Suppressor macrophage treated with lipopolysaccharide for 4 hours (primary cell): ENCODE data around the gene HECTD4.
"Not testable (repeated sequence)": the region's sequence is repeated elsewhere in the genome, so short reads cannot be mapped to it uniquely, and the experiment has no call there.

Source experiments
- DNase-seq: peaks from one replicate; pipeline ENCODE4 v3.0.0-alpha.2; 2020

The HECTD4 gene, protein sequence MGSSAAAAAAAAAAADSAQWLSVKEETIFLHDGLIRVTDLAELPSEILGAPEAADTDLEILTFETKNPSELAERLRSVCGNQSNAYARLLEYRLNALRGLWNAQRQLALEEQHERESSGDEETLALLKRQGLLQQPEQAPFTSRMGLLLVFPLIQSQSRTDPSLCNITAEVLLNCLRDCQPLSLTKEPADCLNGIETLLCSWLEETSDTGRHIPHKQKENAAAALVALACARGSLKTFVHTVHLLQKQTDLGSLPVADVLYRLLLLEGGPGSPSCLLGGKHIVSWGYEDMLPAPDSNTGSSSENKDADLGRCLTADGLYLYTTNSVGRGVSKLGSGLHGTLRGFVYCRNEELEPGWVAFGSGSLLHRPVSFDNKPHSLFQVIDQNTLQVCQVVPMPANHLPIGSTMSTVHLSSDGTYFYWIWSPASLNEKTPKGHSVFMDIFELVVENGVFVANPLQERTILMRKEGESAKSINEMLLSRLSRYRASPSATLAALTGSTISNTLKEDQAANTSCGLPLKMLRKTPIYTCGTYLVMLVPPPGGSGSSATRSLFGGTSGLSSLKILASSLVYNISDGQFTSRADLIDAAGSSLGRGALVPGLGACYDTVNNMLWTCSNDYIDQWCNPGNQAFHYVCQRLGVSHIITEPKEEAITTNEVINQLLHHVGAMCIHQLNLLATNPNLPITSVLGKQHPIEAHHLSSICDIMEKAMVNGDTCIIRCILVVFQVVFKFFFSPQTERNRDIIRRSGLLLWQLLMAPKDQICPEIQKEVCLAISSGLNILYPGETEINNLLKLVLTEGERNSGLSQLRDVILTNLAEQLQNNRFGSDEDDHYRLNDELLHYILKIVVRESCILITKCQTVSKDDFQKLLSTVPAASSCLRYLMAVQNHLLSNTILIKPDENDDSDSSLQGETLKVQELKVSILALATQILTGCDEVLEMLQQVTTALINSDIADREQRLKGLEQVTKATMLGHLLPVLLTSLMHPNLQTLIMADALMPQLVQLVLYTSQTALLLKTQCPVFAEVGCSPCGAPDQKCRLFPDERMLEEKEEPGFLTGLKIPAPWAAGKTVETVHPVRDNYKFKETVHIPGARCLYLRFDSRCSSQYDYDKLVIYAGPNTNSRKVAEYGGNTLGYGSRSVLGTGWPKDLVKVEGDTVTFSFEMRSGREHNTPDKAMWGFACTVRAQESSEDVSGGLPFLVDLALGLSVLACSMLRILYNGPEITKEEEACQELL (N-terminal part only)

DNA sequence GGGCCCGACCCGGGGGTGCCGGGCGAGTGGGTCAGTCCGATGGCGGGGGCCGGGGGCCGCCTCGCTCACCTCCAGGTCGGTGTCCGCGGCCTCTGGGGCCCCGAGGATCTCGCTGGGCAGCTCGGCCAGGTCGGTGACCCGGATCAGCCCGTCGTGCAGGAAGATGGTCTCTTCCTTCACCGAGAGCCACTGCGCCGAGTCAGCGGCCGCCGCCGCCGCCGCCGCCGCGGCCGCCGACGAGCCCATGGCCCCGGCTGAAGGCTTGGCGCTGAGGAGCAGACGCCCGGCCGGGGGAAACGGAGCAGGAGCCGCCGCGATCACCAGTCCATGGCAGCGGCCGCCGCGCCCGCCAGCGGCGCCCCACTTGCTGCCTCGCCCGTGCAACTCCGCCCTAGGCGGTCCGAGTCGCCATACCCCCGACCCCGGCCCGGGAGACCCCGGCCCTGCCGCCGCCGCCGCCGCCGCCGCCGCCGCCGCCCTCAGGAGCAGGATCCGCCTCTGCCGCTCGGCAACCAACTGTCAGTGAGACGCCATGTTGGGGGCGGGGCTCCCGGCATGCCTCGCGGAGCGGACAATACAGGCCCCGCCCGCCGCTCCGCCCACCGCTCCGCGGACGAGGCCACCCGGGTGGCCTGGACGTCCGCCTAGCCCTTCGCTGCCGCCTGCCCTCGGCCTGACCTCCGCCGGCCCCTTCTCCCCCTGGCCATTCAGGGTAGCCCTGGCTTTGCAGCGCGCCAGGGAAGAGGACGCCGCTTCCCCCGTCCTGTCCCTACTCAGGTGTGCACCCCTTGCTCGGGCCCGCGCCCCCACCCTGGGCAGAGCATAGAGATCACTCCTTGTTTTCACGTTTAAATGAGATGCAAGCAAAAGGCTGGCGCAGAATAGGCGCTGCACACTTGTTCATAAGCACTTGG, at the start of gene HECTD4:
HECTD4 (minus strand) TSS at position 549 of the 914 bp plus-strand sequence; CDS start at position 246, 303 bp downstream.
- DNase-seq, result peak; percentile 96

DNA sequence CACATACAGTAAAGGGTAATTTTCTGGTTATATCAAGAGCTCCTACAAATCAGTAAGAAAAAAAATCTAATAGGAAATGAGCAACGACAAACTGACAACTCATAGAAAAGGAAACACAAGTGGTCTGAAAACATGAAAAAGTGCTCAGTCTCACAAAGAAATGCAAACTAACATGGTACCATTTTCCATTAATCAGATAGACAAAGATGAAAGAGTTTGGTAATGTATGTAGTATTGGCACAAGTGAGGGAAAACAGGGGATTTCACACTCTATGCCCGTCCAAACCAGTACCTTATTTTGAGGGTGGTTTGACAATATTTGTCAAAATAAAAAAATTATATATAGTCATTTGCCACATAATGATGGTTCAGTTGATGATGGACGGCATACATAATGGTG, 49.7 kb upstream of the HECTD4 start:
- DNase-seq, result no peak

DNA sequence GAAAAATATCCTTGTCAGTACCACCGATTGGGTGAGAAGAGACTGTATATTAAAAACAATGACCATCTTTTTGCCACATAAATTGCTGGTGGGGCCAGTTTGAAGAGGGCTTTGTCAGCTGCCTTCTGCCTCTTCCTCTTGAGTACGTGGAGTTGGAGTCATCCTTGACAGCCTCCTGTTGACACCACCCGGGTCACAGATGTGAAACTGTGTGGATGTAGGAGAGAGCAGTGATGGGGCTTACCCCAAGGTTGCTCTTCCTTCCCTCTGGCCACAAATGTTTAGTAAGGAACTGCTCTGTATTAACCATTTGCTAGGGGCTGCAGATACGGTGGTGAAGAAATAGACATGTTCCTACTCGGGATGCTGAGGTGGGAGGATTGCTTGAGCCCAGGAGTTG, 48.7 kb upstream of the HECTD4 start:
- no peak for DNase-seq

DNA sequence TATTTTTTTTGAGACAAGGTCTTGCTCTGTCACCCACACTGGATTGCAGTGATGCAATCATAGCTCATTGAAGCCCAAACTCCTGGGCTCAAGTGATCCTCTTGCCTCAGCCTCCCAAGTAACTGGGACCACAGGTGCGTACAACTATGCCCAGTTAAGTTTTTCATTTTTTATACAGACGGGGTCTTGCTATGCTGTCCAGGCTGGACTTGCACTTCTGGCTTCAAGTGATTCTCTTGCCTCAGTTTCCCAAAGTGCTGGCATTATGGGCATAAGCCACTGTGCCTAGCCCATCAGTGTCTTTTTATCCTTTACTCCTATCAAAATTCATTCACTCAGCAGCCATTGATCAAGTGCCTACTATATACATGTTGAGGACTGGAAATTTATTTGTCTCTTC, 45.5 kb upstream of the HECTD4 start:
- no peak for DNase-seq

DNA sequence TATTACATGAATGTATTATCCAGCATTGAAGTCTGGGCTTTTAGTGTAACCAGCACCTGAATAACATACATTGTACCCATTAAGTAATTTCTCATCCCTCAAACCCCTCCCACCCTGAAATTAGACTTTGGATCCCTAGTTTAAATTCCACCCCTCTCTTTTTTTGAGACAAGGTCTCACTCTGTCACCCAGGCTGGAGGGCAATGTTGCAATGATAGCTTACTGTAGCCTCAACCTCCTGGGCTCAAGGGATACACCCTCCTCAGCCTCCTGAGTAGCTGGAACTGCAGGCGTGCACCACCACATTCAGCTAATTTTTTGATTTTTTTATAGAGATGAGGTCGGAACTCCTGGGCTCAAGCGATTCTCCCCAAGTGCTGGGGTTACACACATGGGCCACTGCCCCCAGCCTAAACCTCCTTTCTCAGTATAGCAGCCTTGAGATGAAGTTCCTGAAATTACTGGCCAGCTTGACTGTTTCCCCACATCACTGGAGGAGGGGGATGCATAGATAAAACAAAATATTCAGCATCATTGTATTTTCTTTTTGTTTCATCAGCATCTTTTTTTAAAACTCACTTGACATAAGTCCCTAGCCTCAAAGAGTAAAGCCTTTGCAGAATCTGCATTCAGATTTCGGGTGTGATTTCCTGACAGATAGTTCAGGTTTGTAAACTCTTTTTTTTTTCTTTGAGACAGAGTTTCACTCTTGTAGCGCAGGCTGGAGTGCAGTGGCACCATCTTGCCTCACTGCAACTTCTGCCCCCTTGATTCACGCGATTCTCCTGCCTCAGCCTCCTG, 43.6 kb upstream of the HECTD4 start:
- no peak for DNase-seq

DNA sequence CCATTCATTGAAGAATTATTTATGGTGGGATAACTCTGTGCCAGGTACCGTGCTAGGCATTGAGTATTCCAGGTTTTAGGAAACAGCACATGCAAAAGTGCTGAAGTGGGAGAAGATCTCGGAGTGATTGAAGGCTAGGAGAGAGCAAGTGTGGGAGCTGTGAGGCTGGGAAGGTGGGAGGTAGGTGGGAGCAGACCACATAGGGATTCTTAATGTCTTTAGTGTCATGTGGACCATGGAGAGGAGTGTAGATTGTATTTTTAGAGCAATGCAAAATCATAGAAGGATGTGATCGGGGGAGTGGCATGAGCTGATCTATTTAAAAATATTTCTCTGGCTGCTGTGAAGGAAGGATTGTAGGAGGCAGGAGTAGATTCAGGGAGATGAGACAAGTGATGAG, 41.9 kb upstream of the HECTD4 start:
- DNase-seq, result no peak

DNA sequence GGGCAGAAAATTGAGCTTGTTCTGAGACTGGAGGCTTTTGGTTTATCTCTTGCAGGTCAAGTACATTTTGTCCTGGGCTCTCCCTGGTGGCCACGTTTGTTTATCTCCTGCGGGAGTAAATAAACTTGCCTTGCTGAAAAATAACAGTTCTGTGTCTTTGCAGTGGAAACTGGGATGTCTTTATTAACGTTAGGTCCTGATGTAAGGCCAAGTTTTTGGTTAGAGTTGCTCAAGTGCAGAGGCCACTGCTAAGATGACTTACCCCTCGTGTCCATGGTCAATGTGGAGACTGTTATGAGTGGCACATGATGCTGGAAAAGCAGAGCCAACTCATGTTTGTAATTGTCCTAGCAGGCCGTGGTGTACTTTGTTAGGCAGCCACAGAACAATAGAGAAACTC, 40.3 kb upstream of the HECTD4 start:
- DNase-seq, result no peak

DNA sequence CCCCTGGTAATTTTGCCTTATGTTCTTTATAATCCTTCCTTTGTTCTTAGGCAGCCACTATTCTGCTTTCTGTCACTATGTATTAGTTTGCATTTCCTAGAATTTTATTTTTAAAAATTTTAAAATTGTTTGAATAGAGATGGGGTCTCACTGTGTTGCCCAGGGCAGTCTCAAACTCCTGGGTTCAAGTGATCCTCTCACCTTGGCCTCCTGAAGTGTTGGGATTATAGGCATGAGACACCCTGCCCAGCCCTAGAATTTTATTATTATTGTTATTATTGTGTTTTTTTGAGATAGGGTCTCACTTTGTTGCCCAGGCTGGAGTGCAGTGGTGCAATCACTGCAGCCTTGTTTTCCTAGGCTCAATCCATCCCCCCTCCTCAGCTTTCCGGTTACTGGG, 39.1 kb upstream of the HECTD4 start:
- DNase-seq, result no peak

DNA sequence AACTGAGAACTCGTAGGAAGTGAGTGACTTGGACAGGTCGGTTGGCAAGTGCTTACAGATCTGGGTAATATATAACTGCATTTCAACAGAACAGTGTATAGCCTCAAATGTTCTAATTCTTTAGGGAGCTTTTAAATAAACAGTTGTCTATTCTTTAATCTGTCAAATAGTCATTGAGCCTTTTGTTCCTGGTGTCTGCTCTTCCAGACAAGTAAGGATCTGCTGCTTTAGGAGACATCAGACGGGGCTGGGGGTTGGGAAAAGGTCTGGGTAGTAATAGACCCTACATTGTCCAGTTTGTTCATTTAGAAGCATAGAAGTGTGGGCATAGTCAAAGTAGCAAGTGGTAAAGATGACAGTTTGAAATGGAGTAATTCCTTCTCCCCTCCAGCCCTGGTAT, 38.5 kb upstream of the HECTD4 start:
- DNase-seq, result no peak

DNA sequence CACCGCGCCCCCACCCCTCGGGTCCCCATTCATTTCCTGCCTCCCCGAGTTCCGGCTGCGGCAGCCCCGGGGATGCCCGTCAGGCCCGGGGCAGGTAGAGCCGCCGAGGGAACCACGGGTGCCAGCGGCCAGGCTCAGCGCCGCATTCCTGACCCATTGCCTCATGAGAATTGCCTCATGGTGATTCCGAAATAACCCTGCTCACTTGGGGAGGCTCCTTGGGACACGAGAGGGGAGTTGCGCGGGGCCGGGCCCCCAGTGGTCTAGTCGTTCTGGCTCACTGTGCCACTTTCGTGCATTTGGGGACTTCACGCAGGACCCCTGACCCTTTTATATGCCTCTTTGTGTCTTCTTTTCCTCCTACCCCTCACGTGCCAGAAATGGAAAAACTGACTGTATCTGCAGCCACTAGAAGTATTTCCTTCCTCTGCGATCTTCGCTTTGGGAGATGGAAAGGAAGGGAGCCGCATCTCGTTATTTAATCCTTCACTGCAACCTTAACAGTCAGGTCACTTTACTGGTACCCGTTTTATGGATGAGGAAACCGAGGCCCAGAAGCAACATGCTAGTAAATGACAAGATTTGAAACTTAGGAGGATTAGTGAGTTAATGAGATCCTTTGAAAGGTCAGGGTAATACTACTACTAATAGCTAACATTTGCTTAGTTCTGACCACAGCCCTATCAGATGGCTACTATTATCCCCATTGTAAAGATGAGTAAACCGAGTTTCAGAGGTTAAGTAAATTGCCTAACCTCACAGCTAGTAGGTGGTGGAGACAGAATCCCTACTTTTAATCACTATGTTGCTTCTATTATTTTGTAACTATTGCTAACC, 37.3 kb upstream of the HECTD4 start:
- DNase-seq, result peak; percentile 72

DNA sequence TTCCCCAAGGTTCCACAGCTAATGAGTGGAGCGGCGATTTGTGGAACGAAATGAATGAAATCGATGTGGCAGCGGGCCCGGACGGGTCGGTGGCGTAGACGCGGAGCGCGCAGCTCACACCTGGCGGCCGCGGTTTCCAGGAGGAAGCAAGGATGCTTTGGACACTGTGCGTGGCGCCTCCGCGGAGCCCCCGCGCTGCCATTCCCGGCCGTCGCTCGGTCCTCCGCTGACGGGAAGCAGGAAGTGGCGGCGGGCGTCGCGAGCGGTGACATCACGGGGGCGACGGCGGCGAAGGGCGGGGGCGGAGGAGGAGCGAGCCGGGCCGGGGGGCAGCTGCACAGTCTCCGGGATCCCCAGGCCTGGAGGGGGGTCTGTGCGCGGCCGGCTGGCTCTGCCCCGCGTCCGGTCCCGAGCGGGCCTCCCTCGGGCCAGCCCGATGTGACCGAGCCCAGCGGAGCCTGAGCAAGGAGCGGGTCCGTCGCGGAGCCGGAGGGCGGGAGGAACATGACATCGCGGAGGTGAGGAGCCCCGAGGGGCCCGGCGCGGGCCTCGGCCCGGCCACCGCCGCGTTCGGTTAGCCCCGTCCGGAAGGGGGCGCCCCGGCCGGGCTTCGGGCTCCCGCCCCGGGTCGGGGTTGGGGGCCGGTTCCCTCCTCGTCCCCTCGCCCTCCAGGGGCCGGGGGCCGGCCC, 36.5 kb upstream of the HECTD4 start, which contains the start of gene PTPN11:
PTPN11 (plus strand) TSS at position 340 of the 689 bp plus-strand sequence; CDS start at position 505, 165 bp downstream.
- peak; percentile 92 for DNase-seq

DNA sequence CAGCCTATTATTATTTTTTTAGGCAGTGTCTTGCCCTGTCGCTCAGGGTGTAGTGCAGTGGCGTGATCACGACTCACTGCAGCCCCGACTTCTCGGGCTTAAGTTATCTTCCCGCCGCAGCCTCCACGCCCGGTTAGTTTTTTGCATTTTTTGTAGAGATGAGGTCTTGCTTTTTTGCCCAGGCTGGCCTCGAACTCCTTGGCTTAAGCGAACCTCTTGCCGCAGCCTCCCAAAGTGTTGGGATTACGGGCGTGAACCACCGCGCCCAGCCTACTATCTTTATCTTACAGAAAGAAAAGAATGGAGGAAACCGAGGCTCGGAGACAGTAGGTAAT, 36.0 kb upstream of the HECTD4 start:
- no peak for DNase-seq

DNA sequence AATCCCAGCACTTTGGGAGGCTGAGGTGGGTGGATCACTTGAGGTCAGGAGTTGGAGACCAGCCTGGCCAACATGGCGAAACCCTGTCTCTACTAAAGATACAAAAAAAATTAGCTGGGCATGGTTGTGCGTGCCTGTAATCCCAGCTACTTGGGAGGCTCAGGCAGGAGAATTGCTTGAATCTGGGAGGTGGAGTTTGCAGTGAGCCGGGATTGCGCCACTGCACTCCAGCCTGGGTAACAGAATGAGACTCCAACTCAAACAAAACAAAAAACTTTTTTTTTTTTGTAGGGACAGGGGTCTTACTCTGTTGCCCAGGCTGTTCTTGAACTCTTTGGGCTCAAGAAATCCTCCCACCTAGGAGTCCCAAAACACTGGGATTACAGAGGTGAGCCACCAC, 33.2 kb upstream of the HECTD4 start:
- DNase-seq, result not testable (repeated sequence)

DNA sequence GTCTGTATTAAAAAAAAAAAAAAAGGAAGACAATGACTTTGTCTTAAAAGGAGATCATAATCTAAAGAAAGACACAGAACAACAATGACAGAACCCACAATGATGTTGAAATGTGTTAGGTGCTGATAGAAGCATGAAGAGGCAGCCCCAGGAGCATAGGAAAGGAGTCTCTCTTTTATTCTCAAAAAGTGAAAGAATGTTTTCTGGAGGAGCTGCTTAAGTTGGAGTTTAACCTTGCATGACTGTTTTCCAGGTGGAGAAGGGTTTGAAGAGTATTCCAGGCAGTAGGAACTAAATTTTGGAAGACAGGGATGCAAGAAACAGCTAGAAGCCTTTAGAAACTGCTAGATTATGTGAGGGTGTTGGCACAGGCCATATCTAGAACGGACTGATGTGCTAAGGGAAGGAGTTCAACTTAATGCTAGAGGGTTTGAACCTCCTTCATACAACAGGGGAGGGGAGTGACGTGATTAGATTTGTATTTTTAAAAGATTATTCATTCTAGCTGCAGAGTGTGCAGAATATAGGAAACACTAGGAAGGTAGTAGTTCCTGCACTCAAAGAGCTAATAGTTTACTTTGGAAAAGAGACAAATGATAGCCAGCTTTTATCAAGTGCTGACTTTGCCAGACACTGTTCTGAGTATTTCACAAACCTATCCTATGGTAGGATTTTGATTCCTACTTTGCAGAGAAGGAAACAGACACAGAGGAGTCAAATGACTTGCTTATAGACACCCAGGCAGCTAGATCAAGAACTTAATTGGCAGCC, 31.8 kb upstream of the HECTD4 start:
- no peak for DNase-seq

DNA sequence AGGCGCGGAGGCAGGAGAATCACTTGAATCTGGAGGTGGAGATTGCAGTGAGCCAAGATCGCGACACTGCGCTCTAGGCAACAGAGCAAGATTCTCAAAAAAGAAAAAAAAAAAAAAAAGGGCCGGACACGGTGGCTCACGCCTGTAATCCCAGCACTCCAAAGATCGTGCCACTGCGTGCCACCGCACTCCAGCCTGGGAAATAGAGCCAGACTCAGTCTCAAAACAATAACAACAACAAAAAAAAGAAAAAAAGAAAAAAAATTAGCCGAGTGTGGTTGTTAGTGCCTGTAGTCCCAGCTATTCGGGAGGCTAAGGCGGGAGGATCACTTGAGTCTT, 27.6 kb upstream of the HECTD4 start:
- DNase-seq, result no peak

DNA sequence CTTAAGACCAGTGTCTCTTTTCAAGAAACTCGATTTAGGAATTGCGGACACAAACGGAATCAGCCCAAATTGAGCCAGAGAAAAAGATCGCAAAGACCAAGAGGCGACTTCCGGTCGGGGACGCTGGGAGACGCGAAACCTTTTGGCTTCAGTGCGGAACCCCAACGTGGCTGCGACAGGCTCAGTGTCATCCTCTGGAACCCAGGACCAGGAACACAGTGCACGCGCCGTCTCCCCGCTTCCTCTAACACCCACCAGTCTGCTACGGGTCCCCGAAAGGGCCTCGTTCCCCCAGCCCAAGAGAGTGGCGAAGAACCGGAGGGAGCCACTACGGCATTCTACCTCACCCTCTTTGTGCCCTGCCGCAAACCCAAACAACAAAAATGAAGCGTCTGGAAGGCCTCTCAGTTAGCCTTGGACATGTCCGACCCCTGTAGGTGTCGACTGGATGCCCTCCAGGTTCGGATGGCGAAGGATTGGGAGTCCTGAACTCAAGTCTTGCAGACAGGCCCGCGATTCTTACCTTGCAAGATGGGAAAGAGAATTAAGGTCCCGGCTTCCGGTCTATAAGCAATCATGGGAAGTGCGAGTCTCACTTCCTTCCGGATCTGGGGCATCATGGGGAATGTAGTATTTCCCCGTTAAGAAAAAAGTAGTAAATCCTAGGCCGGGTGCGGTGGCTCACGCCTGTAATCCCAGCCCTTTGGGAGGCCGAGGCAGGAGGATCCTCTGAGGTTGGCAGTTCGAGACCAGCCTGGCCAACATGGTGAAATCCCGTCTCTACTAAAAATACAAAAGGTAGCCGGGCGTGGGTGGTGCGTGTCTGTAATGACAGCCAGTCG, 27.1 kb upstream of the HECTD4 start, which contains the start of gene RPL6:
RPL6 (minus strand) TSS at position 542 of the 842 bp plus-strand sequence. CDS start 949 bp downstream, outside the sequence.
- DNase-seq, result peak; percentile 94

DNA sequence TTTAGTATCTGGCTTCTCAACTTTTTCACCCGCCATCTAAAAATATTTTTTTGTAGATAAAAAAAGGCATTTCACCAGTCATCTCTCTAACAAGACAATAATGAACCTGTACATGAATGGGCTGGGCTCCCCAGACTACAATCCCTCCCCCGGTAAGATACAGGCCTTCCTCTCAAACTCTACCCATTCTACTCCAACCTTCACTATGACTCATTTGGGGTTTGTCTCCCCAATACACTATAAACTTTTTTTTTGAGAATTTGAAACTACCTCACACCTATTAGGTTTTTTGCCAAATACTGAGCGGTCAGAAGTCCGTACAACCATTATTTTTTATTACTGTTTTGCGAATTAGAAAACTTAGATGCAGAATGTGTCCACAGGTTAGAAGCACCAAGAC, 26.4 kb upstream of the HECTD4 start:
- DNase-seq, result no peak

DNA sequence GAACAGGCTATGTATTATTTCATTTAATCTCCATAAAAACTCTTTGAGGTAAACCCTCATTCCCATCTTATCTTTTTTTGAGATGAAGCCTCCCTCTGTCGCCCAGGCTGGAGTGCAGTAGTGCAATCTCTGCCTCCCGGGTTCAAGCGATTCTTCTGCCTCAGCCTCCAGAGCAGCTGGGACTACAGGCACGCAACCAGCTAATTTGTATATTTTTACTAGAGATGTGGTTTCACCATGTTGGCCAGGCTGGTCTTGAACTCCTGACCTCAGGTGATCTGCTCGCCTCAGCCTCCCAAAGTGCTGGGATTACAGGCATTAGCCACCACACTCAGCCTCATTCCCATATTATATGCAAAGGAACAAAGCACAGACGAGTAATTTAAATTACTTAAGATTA, 25.5 kb upstream of the HECTD4 start:
- not testable (repeated sequence) for DNase-seq
